ENCODE measurements around the gene MYLK.

Gene MYLK

GRCh38 chr3:123791417-123791816 is 92.7 kb downstream of the MYLK start:
- DNase-seq = no peak

- DNase-seq = no peak
These were observed 93.1 kb downstream of the MYLK start for GRCh38 chr3:123791073-123791370.

- DNase-seq = no peak
These were observed 93.7 kb downstream of the MYLK start for GRCh38 chr3:123790254-123791072.

DNA sequence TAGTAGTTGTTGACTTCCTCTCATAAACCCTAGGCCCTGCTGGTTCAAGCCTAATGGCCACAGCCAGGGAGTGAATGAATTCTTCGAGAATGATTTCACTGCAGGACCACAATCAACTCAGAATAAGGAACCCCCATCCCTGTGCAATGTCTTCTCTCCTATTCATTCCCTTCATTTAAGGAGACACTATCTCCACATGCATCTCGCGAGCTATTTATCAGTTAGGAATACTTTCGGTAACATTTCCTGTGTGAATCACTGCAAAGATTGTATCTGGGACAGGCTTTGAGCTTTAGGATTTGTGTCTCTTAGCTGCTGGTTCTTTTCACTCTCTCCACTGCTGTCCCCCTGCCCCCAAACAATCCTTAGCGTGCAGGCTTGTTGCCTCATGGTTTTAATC is 94.4 kb downstream of the MYLK start:
- DNase-seq = no peak

- no peak for DNase-seq
These were observed 95.0 kb downstream of the MYLK start for GRCh38 chr3:123789160-123789559.

DNA sequence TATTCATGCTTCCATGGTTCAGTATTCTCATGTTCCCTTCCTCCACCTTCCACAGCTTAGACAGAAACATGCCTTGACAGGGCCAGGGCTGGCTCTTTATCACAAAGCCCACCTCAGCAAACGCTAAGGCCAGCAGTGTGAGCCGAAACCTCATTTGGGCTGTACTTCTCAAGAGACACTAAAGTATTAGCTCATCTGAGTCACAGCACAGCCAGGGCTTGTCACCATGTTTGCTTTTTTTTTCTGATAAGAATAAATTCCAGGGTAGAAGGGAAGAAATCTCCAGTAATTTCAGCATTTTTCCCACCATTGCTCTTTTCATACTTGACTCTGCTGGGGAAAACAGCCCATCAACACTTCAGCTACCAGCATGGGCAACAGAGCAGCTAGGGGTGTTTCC is 95.4 kb downstream of the MYLK start:
- DNase-seq = no peak

- DNase-seq = no peak
These were observed 97.0 kb downstream of the MYLK start for GRCh38 chr3:123787133-123787532.

DNA sequence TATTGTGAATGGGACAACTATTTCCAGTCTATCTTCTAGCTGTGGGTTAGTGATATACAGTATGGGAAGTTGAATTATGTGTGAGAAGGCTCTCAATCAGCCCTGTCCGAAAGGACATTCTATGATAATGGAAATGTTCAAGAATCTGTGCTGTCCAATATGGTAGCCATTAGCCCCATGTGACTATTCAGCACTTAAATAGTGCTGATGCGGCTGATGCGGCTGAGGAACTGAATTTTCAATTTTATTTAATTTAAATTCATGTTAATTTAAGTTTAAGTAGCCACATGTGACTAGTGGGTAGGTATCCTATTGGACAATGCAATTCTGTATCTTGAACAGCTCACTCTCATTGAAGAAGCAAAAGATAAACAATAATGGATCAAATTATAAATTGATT is 98.5 kb downstream of the MYLK start:
- no peak for DNase-seq

GRCh38 chr3:123783811-123784210 is 100.3 kb downstream of the MYLK start:
- no peak for DNase-seq

- DNase-seq = no peak
These were observed 101.0 kb downstream of the MYLK start for GRCh38 chr3:123783050-123783689.

DNA sequence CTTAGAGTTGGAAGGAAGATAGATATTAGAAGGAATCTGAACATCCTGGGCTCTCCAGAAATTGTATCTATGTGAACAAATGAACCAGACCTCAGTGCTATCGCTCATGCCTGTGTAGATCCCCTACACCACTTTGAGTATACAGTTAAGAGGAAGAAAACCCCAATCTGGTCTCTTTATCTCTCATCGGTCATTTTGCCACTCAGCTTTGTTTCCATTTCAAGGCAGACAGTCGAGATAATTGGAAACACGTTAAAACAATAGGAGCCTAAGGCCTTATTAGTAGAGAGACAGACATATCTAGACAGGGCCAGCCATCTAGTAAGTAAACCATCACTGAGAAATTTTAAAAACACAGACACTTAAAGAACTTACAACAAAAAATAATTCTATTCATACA is 101.6 kb downstream of the MYLK start:
- no peak for DNase-seq

- no peak for DNase-seq
These were observed 102.4 kb downstream of the MYLK start for GRCh38 chr3:123781571-123782275.

DNA sequence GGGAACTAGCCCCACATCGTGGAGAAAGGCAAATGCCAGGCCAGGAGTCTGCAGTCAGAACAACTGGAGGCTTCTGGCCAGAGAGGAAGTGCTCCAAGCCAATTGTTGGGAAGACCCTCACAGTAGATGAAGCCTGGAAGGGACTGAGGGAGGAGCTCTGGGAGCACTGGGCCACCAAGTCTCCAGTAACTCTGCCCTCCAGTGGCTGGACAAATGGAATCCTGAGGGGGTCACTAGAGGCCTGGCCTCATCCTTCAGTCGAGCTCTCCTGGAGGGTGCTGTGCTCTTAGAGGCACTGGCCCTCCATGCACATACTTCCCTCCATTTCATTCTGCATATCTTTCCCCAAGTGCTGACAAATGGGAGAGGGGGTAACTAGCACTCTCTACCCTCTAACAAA is 103.0 kb downstream of the MYLK start:
- no peak for DNase-seq

DNA sequence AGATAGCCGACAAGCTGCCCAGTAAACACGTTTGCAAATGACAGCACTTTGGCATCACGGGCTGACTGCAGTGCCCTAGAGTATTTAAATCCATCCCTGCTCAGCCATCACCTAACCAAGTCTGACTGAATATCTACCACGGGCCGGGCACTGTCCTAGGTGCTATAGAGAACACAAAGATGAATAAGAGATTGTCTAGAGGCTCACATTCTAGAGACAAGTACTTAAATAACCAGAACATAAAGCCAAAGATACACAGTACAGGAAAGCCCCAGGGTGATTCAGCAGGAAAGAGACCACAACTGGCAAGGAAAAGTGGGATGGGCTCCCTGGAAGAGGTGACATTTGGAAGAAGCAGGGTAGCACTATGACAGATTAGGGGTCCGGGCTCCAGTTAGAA is 103.5 kb downstream of the MYLK start:
- DNase-seq = no peak

- DNase-seq = no peak
These were observed 104.4 kb downstream of the MYLK start for GRCh38 chr3:123779655-123780231.

- no peak for DNase-seq
These were observed 105.0 kb downstream of the MYLK start for GRCh38 chr3:123778991-123779622.

- DNase-seq = no peak
These were observed 105.6 kb downstream of the MYLK start for GRCh38 chr3:123778525-123778924.

GRCh38 chr3:123776071-123776782 is 107.9 kb downstream of the MYLK start:
- DNase-seq = no peak

DNA sequence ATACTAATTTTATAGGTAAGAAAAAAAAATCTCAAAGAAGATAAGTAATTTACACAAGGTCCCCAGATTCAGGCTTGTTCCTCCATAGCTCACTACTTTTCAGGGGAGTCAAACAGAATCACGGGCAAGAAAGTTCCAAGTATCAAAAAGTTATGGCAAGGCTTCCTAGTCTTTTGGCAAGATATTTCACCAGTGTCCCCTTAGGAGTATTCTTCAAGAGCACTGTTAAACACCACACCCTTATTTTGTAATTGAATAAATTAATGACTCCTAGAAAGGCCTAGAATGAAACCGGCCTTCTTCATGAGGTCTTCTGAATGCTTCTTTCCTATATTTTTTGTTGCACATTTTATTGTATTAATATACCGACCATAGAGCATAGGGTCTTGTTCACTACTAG is 109.7 kb downstream of the MYLK start:
- no peak for DNase-seq

DNA sequence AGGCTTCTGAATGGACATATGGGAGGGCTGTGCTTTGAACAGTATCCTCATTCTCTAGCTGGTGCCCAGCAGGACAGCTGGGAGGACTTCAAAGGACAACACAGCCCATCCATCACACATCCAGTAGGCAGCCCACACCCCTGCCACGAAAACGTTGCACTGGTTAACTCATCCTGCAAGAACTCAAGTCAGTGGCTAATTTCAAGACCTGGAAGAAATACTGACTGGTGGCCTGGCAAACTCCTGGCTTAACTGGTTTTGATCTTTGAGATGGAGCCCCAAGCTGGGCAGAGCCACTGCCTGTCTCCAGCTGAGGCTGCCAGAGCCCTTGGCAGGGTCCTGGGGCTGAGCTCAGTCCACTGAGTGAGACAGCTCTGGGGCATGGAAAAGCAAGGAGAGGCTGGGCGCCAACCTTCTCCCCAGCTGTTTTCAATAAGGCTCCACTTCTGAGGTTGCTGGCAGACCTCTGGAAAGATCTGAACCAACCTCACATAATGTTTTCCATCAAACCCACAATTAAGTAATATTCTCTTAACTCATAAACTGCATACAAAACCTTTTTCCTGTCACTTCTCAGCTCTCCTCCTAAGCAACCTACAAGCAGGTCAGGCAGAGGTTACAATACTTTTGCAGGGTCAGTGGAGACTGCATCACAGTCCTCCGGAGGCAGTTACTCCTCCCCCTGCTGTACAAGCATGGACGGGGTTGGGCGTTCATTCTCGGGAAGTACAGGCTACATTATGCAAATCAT is 110.3 kb downstream of the MYLK start:
- DNase-seq = no peak

DNA sequence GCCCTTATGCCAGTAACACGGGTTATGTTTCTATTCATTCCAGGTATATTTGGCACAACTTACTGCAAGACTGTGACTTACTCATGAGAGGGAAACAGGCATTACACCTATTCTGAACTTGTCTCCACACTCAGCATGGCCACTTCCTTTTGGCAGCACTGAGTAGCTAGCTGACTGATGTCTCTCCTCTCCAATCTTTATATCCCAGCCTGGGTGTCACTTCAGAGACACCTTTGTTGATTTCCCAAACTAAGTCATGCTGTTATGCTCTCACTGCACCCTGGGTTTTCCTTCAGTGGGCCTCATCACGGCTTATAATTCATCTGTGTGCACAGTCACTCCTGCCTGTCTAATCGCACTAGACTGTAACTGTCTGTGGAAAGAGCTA is 114.8 kb downstream of the MYLK start:
- DNase-seq = no peak

Measured in activated CD4-positive, alpha-beta T cell treated with anti-CD3 and anti-CD28 coated beads for 4 hours (primary cell).